Adrenal gland (tissue), 12 donors: ENCODE results near the gene PLD1. TPM values are rescaled to one million over a fixed set of nuclear protein-coding genes. Genes with fewer than 3 reads are reported as not detected.

Experiments used
- DNase-seq, 7 donors: peaks; one replicate each; pipeline ENCODE4 v3.0.0-alpha.2; 2019 to 2020
- H3K27ac ChIP-seq, 5 donors: fragments of 200-600 bp; sonication (generic) in 4 of 5; 1 replicate in 3 of 5; 2 replicates in 2 of 5; pipeline versions ENCODE4 v1.5.1 to v1.8.0; 2016 to 2020; ENCODE audit warnings: mild to moderate bottlenecking in 1 of 5
- H3K27me3 ChIP-seq: fragments of 200-600 bp; 2 replicates; pipeline ENCODE4 v1.8.0; 2021
- H3K36me3 ChIP-seq, 2 donors: fragments of 200-600 bp; replicated peaks in 1 of 2; 1 replicate in 1 of 2; 2 replicates in 1 of 2; pipeline versions ENCODE4 v1.5.1 to v1.8.0; 2018 to 2022
- H3K4me1 ChIP-seq, 2 donors: fragments of 200-600 bp; replicated peaks in 1 of 2; 1 replicate in 1 of 2; 2 replicates in 1 of 2; pipeline versions ENCODE4 v1.5.1 to v1.8.0; 2018 to 2021
- H3K4me3 ChIP-seq, 4 donors: fragments of 200-600 bp; sonication (generic) in 3 of 4; one replicate each; pipeline ENCODE4 v1.5.1; 2016 to 2018
- H3K9me3 ChIP-seq, 3 donors: fragments of 200-600 bp; sonication (generic) in 1 of 3; replicated peaks in 1 of 3; 1 replicate in 2 of 3; 2 replicates in 1 of 3; pipeline versions ENCODE4 v1.5.1 to v1.8.0; 2016 to 2021
- POLR2A ChIP-seq, 2 donors: fragments of 450-650 bp; IDR thresholded peaks; one replicate each; pipeline ENCODE4 v1.6.1; 2017; ENCODE audit warnings: antibody characterized with exemption in 2 of 2, mild to moderate bottlenecking in 2 of 2, moderate library complexity in 1 of 2
- WGBS, 4 donors: extraction: QIAGEN DNeasy Blood & Tissue Kit in 2 of 4; methylation state at CpG; one replicate each; pipeline versions ENCODE4 v1.1.5 to v1.1.7; 2013 to 2017; 5-methylcytosine and 5-hydroxymethylcytosine counted together
- intact Hi-C, 2 donors: fragments of 100-400 bp; cut with DNase I; formaldehyde crosslinking; loops; one replicate each; pipeline versions ENCODE4 v1.14.1 to v1.15.0; 2022 to 2023
- polyA plus RNA-seq, 3 donors: library from polyadenylated mRNA; stranded (reverse); fragments of 200-250 nt in 2 of 3; fragments of 350-450 nt in 1 of 3; fragmentation: Illumina TruSeq in 1 of 3; extraction: RNeasy Lipid Tissue Mini Kit (QIAGEN cat#74804) in 1 of 3; gene quantifications; one replicate each; pipeline ENCODE4 v1.2.3, GENCODE V29; 2013 to 2014
- total RNA-seq, 9 donors: library from RNA; depleted of rRNA in 4 of 9; stranded (reverse); fragments of >200 nt in 4 of 9; fragments of 120-200 nt in 1 of 9; fragmentation: NEBNext Ultra II Directional in 1 of 9; extraction: Animal tissue kit (Norgen Biotek cat#: 25700) in 1 of 9; gene quantifications; one replicate each; pipeline versions ENCODE4 v1.1.0 to v1.2.4, GENCODE V29; 2013 to 2023
- TF ChIP-seq, protein P1 (sequence below), 6 experiments: fragments of 450-650 bp in 4 of 6; fragments of 200-600 bp in 2 of 6; sonication (generic) in 1 of 6; IDR thresholded peaks; 1 replicate in 5 of 6; 2 replicates in 1 of 6; pipeline versions ENCODE4 v1.5.1 to v1.8.0; 2016 to 2021; ENCODE audit warnings: antibody characterized with exemption in 6 of 6, mild to moderate bottlenecking in 2 of 6, moderate library complexity in 1 of 6
- donor health status: healthy with polysubstance abuse.
- donor health status: Bipolar disorder and iron deficiency.
- donor health status: DM: yes; HTN: yes; CAD: no.
- donor health status: DM: no; HTN: no; CAD: no.
- donor health status: DM: no; HTN: no; CAD: no.
- donor health status: DM: yes; HTN: yes; CAD: no.

PLD1 gene
- total and polyA plus RNA-seq, 12 donors: 25.7 to 178 (median 94.5) TPM

GRCh38 chr3:171763392-171763791 lies 46.9 kb downstream of the PLD1 start:
- Histone ChIP-seq H3K4me3 (no peak overlapping the region), H3K9me3 (no peaks in the 10 kb centered on the region), H3K4me1 (peaks cover 4 to 35% of the 10 kb centered on the region in 2 donors), H3K27me3 (no peaks in the 10 kb centered on the region), H3K27ac (no peak overlapping the region), H3K36me3 (no peaks in the 10 kb centered on the region)
- intact Hi-C loops: loop anchor here in 1 of 2 donors (10.0 kb wide), 2 partner anchors 59 to 109 kb away; no protein-coding TSS in a partner anchor
- no peak for DNase-seq
- WGBS, 4 donors: 82 to 91% (median 85%) methylated on average over 1 to 2 of the region's 2 CpGs
- TF ChIP-seq, protein P1, sequence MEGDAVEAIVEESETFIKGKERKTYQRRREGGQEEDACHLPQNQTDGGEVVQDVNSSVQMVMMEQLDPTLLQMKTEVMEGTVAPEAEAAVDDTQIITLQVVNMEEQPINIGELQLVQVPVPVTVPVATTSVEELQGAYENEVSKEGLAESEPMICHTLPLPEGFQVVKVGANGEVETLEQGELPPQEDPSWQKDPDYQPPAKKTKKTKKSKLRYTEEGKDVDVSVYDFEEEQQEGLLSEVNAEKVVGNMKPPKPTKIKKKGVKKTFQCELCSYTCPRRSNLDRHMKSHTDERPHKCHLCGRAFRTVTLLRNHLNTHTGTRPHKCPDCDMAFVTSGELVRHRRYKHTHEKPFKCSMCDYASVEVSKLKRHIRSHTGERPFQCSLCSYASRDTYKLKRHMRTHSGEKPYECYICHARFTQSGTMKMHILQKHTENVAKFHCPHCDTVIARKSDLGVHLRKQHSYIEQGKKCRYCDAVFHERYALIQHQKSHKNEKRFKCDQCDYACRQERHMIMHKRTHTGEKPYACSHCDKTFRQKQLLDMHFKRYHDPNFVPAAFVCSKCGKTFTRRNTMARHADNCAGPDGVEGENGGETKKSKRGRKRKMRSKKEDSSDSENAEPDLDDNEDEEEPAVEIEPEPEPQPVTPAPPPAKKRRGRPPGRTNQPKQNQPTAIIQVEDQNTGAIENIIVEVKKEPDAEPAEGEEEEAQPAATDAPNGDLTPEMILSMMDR (IDR thresholded peaks at IDR 0.05): no peak
- no peak for TF ChIP-seq POLR2A (IDR thresholded peaks at IDR 0.05)

DNA sequence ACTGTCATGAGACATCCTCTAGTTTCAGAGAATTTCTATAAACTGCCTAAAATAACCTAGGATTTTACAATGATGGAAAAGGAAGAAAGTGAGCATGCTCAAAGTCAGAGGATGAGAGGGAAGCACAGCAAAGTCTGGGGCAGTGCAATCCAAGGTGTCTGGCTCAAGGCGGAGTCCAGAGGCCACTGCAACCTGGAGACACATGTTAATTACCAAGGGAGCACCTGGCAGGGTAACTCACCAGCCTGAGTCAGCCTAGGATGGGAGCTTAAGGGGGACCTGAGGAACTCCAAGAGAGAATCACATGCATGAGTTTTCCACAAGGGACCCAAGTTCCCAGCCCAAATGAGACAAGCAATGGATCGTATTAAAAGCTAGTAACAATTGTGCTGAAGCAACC lies 49.8 kb downstream of the PLD1 start:
- no peaks in the 10 kb centered on the region for H3K36me3 ChIP-seq
- intact Hi-C loops: loop anchor here in 1 of 2 donors (10.0 kb wide), 2 partner anchors 56 to 106 kb away; no protein-coding TSS in a partner anchor
- peaks cover 8 to 32% of the 10 kb centered on the region in 2 donors for H3K4me1 ChIP-seq
- H3K27ac ChIP-seq: no peak overlapping the region
- 94 to 100% (median 96%) methylated on average over 2 of the region's 2 CpGs for WGBS, 4 donors
- no peak for TF ChIP-seq POLR2A (IDR thresholded peaks at IDR 0.05)
- TF ChIP-seq, protein P1 (IDR thresholded peaks at IDR 0.05): no peak
- H3K4me3 ChIP-seq: no peak overlapping the region
- H3K9me3 ChIP-seq: no peaks in the 10 kb centered on the region
- DNase-seq: no peak
- no peaks in the 10 kb centered on the region for H3K27me3 ChIP-seq

DNA sequence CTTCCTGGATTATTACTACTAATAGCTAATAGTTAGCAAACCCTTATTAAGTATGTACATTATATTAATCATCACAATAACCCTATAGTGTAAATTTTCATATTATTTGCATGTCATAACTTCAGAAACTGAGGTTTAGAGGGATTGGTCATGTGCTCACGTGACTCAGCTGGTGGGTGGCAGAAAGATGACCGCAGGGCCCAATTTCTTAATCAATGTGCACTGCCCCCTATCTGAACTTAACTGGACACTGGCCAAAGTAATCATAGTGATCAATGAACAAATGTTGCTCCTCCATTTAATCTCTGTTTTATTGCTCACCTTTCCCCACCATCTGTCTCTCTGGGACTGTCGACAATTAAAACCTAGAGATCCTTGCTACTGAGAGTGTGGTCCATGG lies 52.2 kb downstream of the PLD1 start:
- Histone ChIP-seq H3K27me3 (no peaks in the 10 kb centered on the region), H3K27ac (peak overlapping the region in 1 of 5 donors; percentile 18), H3K4me3 (no peak overlapping the region), H3K4me1 (peaks cover 8 to 40% of the 10 kb centered on the region in 2 donors), H3K9me3 (no peaks in the 10 kb centered on the region), H3K36me3 (no peaks in the 10 kb centered on the region)
- intact Hi-C loops: no loop called here
- WGBS, 4 donors: 89 to 100% (median 94%) methylated on average over 3 of the region's 3 CpGs
- no peak for DNase-seq
- TF ChIP-seq, protein P1 (IDR thresholded peaks at IDR 0.05): no peak
- no peak for TF ChIP-seq POLR2A (IDR thresholded peaks at IDR 0.05)

DNA sequence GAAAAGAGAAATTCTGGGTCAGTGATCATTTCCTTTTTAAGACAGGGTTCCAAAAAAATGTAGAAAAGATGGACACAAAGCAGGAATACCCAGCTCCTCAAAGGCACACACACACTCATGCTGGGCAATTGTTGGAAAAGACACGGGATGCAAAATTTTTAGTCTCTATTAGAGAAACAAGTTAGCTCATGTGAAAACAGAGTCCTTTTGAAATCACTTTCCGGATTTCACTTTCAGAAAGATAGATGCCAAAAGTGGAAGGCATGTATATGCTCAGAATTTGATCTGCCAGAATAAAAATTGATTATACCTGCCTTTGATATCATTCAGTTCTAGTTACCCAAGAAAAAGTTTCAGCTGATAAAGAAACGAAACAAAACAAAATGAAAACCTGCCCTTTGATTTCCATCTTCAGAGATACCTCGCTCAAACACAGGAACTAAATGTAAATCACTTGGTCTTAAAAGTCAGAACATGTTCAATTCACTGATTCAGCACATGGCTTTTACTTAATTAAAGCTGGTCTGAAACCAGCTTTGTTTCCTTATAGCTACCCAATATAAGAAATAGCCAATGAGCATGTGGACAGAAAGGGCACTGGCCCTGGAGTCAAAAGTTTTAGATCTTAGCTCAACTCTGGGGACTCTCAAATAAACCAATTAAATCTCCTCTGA lies 52.8 kb downstream of the PLD1 start:
- intact Hi-C loops: no loop called here

More for the DNA sequence above, 52.8 kb downstream of the PLD1 start:
- DNase-seq: no peak
- H3K4me3 ChIP-seq: no peak overlapping the region
- H3K27me3 ChIP-seq: no peaks in the 10 kb centered on the region
- 44 to 54% (median 48%) methylated on average over 4 of the region's 4 CpGs for WGBS, 4 donors
- TF ChIP-seq POLR2A (IDR thresholded peaks at IDR 0.05): no peak
- TF ChIP-seq, protein P1 (IDR thresholded peaks at IDR 0.05): no peak
- peaks cover 8 to 46% of the 10 kb centered on the region in 2 donors for H3K4me1 ChIP-seq
- peak overlapping the region in 2 of 5 donors; percentile 18 to 43 for H3K27ac ChIP-seq
- H3K9me3 ChIP-seq: no peaks in the 10 kb centered on the region
- no peaks in the 10 kb centered on the region for H3K36me3 ChIP-seq
